ENCODE measurements around the gene TIMP4.

The TIMP4 gene

DNA sequence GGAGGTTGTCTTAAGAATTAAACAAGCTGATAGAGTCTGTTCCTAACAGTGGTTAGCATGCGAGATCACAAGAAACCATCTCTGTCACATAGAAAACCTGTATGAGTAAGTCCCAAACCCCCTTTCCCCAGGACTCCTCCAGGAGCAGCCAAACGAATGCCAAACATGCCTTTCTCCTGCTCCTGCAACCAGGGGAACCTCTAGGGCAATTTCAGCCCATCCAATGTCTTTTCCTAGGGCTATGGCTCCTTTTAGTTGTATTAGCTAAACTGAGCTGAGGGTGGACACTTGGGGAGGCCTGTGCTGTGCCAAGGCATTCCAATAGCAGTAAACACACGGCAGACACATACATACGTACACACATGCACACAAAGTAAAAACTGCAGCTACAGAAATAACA, 36.5 kb upstream of the TIMP4 start:
- TF ChIP-seq, protein P1, sequence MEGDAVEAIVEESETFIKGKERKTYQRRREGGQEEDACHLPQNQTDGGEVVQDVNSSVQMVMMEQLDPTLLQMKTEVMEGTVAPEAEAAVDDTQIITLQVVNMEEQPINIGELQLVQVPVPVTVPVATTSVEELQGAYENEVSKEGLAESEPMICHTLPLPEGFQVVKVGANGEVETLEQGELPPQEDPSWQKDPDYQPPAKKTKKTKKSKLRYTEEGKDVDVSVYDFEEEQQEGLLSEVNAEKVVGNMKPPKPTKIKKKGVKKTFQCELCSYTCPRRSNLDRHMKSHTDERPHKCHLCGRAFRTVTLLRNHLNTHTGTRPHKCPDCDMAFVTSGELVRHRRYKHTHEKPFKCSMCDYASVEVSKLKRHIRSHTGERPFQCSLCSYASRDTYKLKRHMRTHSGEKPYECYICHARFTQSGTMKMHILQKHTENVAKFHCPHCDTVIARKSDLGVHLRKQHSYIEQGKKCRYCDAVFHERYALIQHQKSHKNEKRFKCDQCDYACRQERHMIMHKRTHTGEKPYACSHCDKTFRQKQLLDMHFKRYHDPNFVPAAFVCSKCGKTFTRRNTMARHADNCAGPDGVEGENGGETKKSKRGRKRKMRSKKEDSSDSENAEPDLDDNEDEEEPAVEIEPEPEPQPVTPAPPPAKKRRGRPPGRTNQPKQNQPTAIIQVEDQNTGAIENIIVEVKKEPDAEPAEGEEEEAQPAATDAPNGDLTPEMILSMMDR (IDR thresholded peaks at IDR 0.05; ENCODE audit: insufficient read depth, low read depth, low read length, missing control alignments) = no peak
- no peak for DNase-seq (ENCODE audit: low read depth)

DNA sequence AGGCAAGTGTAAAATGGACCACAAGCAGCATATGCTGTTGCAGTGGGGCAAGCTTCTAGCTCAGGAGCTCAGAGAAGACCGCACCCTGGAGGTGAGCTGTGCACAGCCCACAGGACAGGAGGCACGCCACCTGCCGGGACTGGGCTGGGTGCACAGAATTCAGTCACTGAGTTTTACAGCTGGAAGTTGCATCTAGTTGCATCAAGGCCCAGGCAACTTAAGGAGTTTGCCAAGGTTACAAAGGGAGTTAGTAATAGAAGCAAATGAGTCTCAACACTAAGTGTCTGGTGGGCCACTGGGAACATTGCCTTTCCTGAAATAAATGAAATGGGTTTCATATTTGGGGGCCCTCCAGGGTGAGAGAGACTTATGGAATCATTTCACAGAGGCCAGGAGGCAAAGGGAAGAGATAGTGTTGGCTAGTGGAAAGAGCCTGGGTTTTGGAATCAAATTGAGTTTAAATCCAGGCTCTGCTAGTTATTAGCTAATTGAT, 36.0 kb upstream of the TIMP4 start:
- TF ChIP-seq, protein P1 (IDR thresholded peaks at IDR 0.05; ENCODE audit: insufficient read depth, low read depth, low read length, missing control alignments) = peak; percentile 77
- DNase-seq (ENCODE audit: low read depth) = peak; percentile 86
- H3K4me3 ChIP-seq (ENCODE audit: low read depth, low read length) = no peak overlapping the region

More for the DNA sequence above, 36.5 kb upstream of the TIMP4 start:
- H3K4me3 ChIP-seq (ENCODE audit: low read depth, low read length) = no peak overlapping the region

DNA sequence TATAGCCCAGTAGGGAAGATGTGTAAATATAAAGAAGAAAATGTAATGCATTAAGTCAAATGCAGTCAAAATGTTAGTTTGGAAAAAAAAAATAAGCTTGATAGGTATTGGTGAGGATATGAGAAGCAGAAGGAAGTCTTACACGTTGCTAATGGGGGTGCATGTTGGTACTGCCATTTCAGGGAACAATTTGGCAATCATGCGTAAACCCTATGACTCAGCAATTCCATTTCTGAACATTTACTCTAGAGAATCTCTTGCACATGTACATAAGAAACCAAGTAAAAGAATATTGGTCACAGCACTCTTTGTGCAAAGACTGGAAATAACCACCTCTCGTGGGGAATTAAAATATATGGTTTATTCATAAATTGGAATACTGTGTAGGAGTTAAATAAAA, 35.5 kb upstream of the TIMP4 start:
- TF ChIP-seq, protein P1 (IDR thresholded peaks at IDR 0.05; ENCODE audit: insufficient read depth, low read depth, low read length, missing control alignments) = no peak
- H3K4me3 ChIP-seq (ENCODE audit: low read depth, low read length) = no peak overlapping the region
- peak; percentile 70 for DNase-seq (ENCODE audit: low read depth)

DNA sequence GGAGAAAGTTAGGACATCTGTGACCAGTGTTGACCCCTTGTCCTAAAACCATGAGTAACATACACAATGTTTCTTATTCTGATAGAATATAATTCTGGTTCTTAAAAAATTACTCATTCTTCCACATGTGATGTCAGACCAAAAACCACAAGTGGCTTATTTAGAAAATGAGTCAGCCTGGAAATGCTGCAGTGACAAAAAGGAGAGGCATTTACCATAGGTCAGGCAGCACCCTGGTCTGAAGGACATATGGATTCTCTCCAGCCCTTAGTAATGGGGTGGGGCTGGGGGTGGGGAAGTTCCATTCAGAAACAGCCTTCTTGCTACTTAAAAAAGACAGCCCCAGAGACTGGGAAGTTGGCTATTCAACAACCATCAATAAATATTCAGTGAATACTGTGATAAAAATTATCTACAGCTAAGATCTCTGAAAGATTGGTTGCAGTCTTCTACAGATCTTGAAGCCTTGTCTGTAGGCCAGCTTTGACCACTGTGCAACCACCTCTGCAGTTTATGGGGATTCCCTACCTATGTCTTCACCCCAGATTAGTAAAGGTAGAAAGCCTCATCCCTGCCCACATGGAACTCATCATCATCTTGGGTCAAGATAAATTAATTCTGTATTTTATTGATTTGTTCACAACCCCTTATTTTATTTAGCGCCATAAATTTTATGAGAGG, 34.9 kb upstream of the TIMP4 start:
- peak; percentile 87 for DNase-seq (ENCODE audit: low read depth)
- TF ChIP-seq, protein P1 (IDR thresholded peaks at IDR 0.05; ENCODE audit: insufficient read depth, low read depth, low read length, missing control alignments) = no peak
- H3K4me3 ChIP-seq (ENCODE audit: low read depth, low read length) = no peak overlapping the region

DNA sequence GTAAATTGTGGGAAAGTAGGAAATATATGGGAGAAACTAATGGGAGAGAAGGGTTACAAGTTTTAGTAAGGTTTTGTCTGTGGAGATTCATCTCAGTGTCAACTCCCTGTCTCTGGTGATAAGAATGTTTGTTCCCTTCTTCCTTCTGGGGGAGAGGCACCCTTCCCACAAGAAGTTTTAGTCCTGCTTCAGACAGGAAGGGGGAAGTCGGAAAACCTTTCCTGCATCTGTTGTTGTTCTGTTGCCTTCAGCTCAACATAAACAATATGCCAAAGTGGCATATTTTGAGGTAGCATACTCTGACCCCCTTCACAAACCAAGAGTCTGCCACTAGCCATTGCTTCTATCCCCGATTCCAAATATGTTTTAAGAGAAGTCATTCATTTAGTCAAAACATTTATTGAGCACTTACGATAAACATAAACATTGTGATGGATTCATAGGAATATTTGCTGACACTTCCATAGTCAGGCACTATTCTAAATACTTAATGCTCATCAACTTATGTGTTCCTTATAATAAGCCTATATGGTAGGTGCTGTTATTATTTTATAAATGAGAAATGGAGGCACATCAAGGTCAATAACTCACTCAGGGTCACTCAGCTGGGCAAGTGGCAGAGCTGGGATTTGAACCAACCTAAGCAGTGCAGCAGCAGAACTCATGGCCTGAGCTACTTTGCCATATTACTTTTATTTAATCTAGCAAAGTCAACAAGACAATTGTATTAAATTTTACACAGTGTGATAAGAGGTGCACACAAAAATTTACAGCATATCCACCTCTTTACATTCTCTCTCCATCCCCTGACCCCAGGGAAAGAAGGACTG, 34.2 kb upstream of the TIMP4 start:
- DNase-seq (ENCODE audit: low read depth) = no peak
- TF ChIP-seq, protein P1 (IDR thresholded peaks at IDR 0.05; ENCODE audit: insufficient read depth, low read depth, low read length, missing control alignments) = no peak
- no peak overlapping the region for H3K4me3 ChIP-seq (ENCODE audit: low read depth, low read length)

DNA sequence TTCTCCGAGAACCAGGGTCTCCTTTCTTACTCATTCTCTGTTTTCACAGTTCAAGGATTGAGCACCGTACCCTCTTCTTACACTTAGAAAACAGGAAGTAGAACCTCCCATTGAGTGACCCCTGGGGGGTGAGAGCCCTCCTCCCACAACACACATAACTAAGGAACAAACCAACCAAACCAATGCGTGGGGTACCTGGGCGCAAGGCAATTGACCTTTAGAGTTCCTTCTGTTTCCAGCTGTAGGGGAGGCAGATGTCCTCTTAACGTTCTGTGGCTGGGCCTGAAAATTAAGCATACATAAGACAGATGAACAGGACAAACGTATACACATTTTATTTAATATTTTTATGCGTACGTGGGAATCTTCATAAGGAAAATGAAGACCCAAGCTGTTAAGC, 33.5 kb upstream of the TIMP4 start:
- TF ChIP-seq, protein P1 (IDR thresholded peaks at IDR 0.05; ENCODE audit: insufficient read depth, low read depth, low read length, missing control alignments) = no peak
- no peak overlapping the region for H3K4me3 ChIP-seq (ENCODE audit: low read depth, low read length)
- peak; percentile 25 for DNase-seq (ENCODE audit: low read depth)

Data from GM12865 (cell line).